Suprapubic skin (tissue), 4 donors: ENCODE data around the gene BTD.

Source experiments
- CTCF ChIP-seq, 2 donors: fragments of 200-600 bp in 1 of 2; fragments of 450-650 bp in 1 of 2; sonication (generic) in 1 of 2; IDR thresholded peaks; one replicate each; pipeline ENCODE4 v1.5.1; 2016 to 2019; ENCODE audit warnings: antibody characterized with exemption in 2 of 2, mild to moderate bottlenecking in 1 of 2, moderate library complexity in 1 of 2
- POLR2A ChIP-seq, 2 donors: fragments of 450-650 bp; IDR thresholded peaks; one replicate each; pipeline ENCODE4 v1.6.1; 2017; ENCODE audit warnings: antibody characterized with exemption in 2 of 2, mild to moderate bottlenecking in 2 of 2, moderate library complexity in 2 of 2
- POLR2AphosphoS5 ChIP-seq, 3 donors: sonication (generic); formaldehyde crosslinking; IDR thresholded peaks; one replicate each; pipeline ENCODE4 v1.6.1; 2017; ENCODE audit warnings: antibody characterized with exemption in 3 of 3

GRCh38 chr3:15665510-15666150, 64.1 kb downstream of the BTD start:
- TF ChIP-seq POLR2AphosphoS5 (IDR thresholded peaks at IDR 0.05) (no peak), POLR2A (IDR thresholded peaks at IDR 0.05) (no peak), CTCF (IDR thresholded peaks at IDR 0.05) (no peak)
